GM12878 (cell line): ENCODE results near the gene TSPEAR. TPM values are rescaled to one million over a fixed set of nuclear protein-coding genes. Genes with fewer than 3 reads are reported as not detected.

Source experiments
- ATAC-seq: fragments of 200-7000 bp; cut with Tn5 transposase; 3 replicates; pipeline ENCODE4 v1.9.1; 2020; ENCODE audit warnings: mild to moderate bottlenecking, moderate library complexity
- BruUV-seq: library from RNA; stranded (reverse); fragments of 400-500 nt; replicated peaks from 2 replicates; lab custom pipeline; 2021; lab: Mats Ljungman, UMichigan
- CTCF ChIA-PET: fragments of 300-600 bp; sonication (Branson Sonifier 250); formaldehyde crosslinking; extraction: SDS; loops from one replicate; lab custom pipeline; 2021; ENCODE audit warnings: inconsistent platforms; lab: Yijun Ruan, JAX
- POLR2A ChIA-PET: fragments of 350-600 bp; formaldehyde crosslinking; extraction: SDS; loops from one replicate; lab custom pipeline; 2021; ENCODE audit warnings: inconsistent platforms; lab: Charles Lee
- RAD21 ChIA-PET: fragments of 300-600 bp; sonication (Branson Sonifier 250); formaldehyde crosslinking; loops from one replicate; lab custom pipeline; 2023; ENCODE audit warnings: antibody characterized with exemption; ENCODE audit not compliant: unreplicated experiment; lab: Charles Lee
- SMC1A ChIA-PET: fragments of 300-600 bp; sonication (Branson Sonifier 250); formaldehyde crosslinking; loops from one replicate; lab custom pipeline; 2023; ENCODE audit not compliant: unreplicated experiment, uncharacterized antibody; lab: Charles Lee
- DNase-seq: peaks from one replicate; pipeline ENCODE4 v3.0.0-alpha.2; 2011; ENCODE audit warnings: low read depth, low spot score
- FAIRE-seq: peaks from 3 replicates; lab custom pipeline; 2011; peaks lifted over from hg19 to GRCh38; lab: Jason Lieb, UNC
- H2AFZ ChIP-seq: 2 replicates; pipeline ENCODE4 v1.6.0; 2011; ENCODE audit warnings: low read depth, low read length, control low read depth; ENCODE audit not compliant: control insufficient read depth
- H3K27ac ChIP-seq: 2 replicates; pipeline ENCODE4 v1.5.1; 2011; ENCODE audit warnings: control low read depth; ENCODE audit not compliant: control insufficient read depth, insufficient read depth
- H3K27me3 ChIP-seq, 2 experiments: replicated peaks in 1 of 2; 2 replicates each; pipeline versions ENCODE4 v1.6.0 to v1.6.1; 2011; ENCODE audit warnings: low read length in 1 of 2; ENCODE audit not compliant: control insufficient read depth in 2 of 2, insufficient read depth in 2 of 2
- H3K36me3 ChIP-seq, 2 experiments: 2 replicates each; pipeline ENCODE4 v1.5.1; 2011; ENCODE audit warnings: low read length in 1 of 2; ENCODE audit not compliant: control insufficient read depth in 2 of 2, insufficient read depth in 2 of 2
- H3K4me1 ChIP-seq: 2 replicates; pipeline ENCODE4 v1.6.1; 2011; ENCODE audit warnings: mild to moderate bottlenecking, low read length, moderate library complexity, mixed read lengths; ENCODE audit not compliant: control insufficient read depth, insufficient read depth
- H3K4me2 ChIP-seq: 2 replicates; pipeline ENCODE4 v1.6.0; 2011; ENCODE audit warnings: control low read depth; ENCODE audit not compliant: control insufficient read depth, insufficient read depth
- H3K4me3 ChIP-seq: fragments of 200-600 bp; sonication (generic); 2 replicates; pipeline ENCODE4 v1.5.1; 2016
- H3K79me2 ChIP-seq: 2 replicates; pipeline ENCODE4 v1.6.0; 2011; ENCODE audit warnings: low read length; ENCODE audit not compliant: control insufficient read depth, insufficient read depth
- H3K9ac ChIP-seq: 2 replicates; pipeline ENCODE4 v1.8.0; 2011; ENCODE audit warnings: low read length, control low read depth, mixed read lengths; ENCODE audit not compliant: control insufficient read depth, insufficient read depth
- H3K9me3 ChIP-seq: replicated peaks from 3 replicates; pipeline ENCODE4 v1.5.1; 2011; ENCODE audit warnings: mild to moderate bottlenecking, low read length; ENCODE audit not compliant: control insufficient read depth, insufficient read depth
- H4K20me1 ChIP-seq: 2 replicates; pipeline ENCODE4 v1.6.0; 2011; ENCODE audit not compliant: control insufficient read depth, insufficient read depth
- ASH2L ChIP-seq: fragments of 300-600, 200-600 bp; sonication (generic); IDR thresholded peaks from 2 replicates; pipeline ENCODE4 v1.6.1; 2017; ENCODE audit warnings: low read depth, mild to moderate bottlenecking, borderline replicate concordance
- HDAC6 ChIP-seq: fragments of 200-600 bp; sonication (generic); IDR thresholded peaks from one replicate; pipeline ENCODE4 v1.8.0; 2017; ENCODE audit warnings: antibody characterized with exemption; ENCODE audit not compliant: unreplicated experiment
- NFYB ChIP-seq: IDR thresholded peaks from 2 replicates; pipeline ENCODE4 v1.6.1; 2011; ENCODE audit warnings: low read depth, mild to moderate bottlenecking, low read length, improper control_type of control experiment, moderate library complexity; ENCODE audit not compliant: insufficient read depth
- RAD21 ChIP-seq: IDR thresholded peaks from 2 replicates; pipeline ENCODE4 v1.6.1; 2011; ENCODE audit warnings: mild to moderate bottlenecking, low read depth, low read length, moderate library complexity; ENCODE audit not compliant: insufficient read depth
- SRF ChIP-seq, 2 experiments: IDR thresholded peaks; 2 replicates each; pipeline ENCODE4 v1.6.1; 2011; ENCODE audit warnings: low read depth in 2 of 2, low read length in 2 of 2, mild to moderate bottlenecking in 1 of 2, moderate library complexity in 1 of 2
- TBL1XR1 ChIP-seq: IDR thresholded peaks from 2 replicates; pipeline ENCODE4 v1.6.1; 2012; ENCODE audit warnings: low read depth, low read length, improper control_type of control experiment
- TCF3 ChIP-seq: IDR thresholded peaks from 2 replicates; pipeline ENCODE4 v1.6.1; 2012; ENCODE audit warnings: low read depth, mild to moderate bottlenecking, low read length, borderline replicate concordance; ENCODE audit not compliant: insufficient read depth
- YBX1 ChIP-seq: fragments of 450-650 bp; IDR thresholded peaks from 2 replicates; pipeline ENCODE4 v1.6.1; 2016; ENCODE audit warnings: antibody characterized with exemption
- ZNF217 ChIP-seq: fragments of 450-650 bp; IDR thresholded peaks from 2 replicates; pipeline ENCODE4 v1.6.1; 2017; ENCODE audit warnings: antibody characterized with exemption, mild to moderate bottlenecking
- ZSCAN29 ChIP-seq: fragments of 450-650 bp; IDR thresholded peaks from 2 replicates; pipeline ENCODE4 v1.6.1; 2017; ENCODE audit warnings: mild to moderate bottlenecking, moderate library complexity
- ZZZ3 ChIP-seq: IDR thresholded peaks from 2 replicates; pipeline ENCODE4 v1.6.1; 2011; ENCODE audit warnings: low read depth; ENCODE audit not compliant: control insufficient read depth, insufficient read length
- WGBS: methylation state at CpG from one replicate; pipeline ENCODE4 v1.1.6; 2016; ENCODE audit warnings: low lambda C conversion rate; ENCODE audit not compliant: insufficient replicate concordance, insufficient coverage; ENCODE audit errors: missing lambda C conversion rate; 5-methylcytosine and 5-hydroxymethylcytosine counted together
- in situ Hi-C: fragments of 300-500 bp; cut with MboI; formaldehyde crosslinking; loops from 9 replicates; pipeline ENCODE4 v1.14.3; 2018; ENCODE audit warnings: mixed read lengths
- intact Hi-C: fragments of 100-400 bp; cut with micrococcal nuclease; formaldehyde crosslinking; loops from one replicate; pipeline ENCODE4 v1.14.2; 2022; ENCODE audit not compliant: unreplicated experiment
- polyA plus RNA-seq, 11 experiments: library from polyadenylated mRNA; depleted of rRNA in 4 of 11; unstranded in 6 of 11; stranded (reverse) in 5 of 11; fragments of >200 nt; fragmentation: Nextera tagmentation in 4 of 11; fragmentation: Illumina TruSeq in 1 of 11; extraction: Ambion mirVana in 4 of 11; extraction: Trizol in 1 of 11; gene quantifications; 1 replicate in 1 of 11; 2 replicates in 10 of 11; pipeline versions ENCODE4 v1.2.1 to v1.2.3, GENCODE V29; 2011 to 2016; ENCODE audit warnings: inconsistent platforms in 2 of 11, missing spikeins in 2 of 11, low read depth in 1 of 11
- total RNA-seq, 4 experiments: library from RNA; depleted of rRNA in 3 of 4; stranded (reverse); fragments of >200 nt in 3 of 4; fragmentation: Illumina TruSeq in 1 of 4; extraction: Trizol in 1 of 4; gene quantifications; 2 replicates each; pipeline versions ENCODE4 v1.2.1 to v1.2.3, GENCODE V29; 2013 to 2021
- TF ChIP-seq, protein P1 (sequence below): IDR thresholded peaks from 2 replicates; pipeline ENCODE4 v1.6.1; 2011; ENCODE audit warnings: low read depth, mild to moderate bottlenecking, low read length, moderate library complexity, borderline replicate concordance; ENCODE audit errors: extremely low read depth

Gene TSPEAR
- total and polyA plus RNA-seq, 10 of the 15 experiments (the other 5 are each of a cell fraction or from before 2014, with no cell fraction given) = not detected

DNA sequence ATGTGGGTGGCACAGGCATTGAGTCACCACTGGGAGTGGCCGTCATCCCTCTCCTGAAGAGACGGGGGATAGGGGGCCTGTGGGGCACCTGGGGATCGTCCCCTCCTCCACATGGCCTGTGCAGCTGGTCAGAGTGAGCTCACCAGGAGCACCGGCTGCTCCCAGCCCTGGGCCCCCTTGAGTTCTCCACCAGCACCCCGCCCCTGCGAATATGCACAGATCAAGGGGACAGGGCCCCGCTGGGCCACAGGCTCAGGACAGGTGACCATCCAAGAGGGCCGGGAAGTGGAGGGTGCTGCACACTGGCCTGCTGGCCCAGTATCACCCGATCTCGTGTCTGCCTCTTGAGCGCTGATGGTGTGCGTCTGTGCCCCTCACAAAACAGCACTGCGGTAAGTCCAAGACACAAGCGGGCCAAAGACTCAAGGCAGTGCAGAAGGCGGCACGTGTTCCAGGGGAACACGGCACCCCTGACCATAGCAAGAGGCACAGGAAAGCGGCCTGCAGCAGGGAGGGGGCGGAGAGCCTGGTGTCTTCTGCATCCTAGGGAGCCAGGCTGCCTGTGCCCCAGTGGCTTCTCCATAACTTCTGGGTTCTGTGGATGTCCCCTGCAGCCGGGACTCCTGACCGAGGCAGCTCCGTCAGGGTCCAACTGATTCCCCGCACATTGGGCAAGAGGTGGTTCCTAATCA lies 18.1 kb upstream of the TSPEAR start:
- H4K20me1 ChIP-seq = no peaks in the 10 kb centered on the region
- ChIA-PET POLR2A (no interaction called here), SMC1A (no interaction called here), CTCF (no interaction called here), RAD21 (no interaction called here)
- H2AFZ ChIP-seq = no peak overlapping the region
- H3K79me2 ChIP-seq = no peaks in the 10 kb centered on the region
- H3K27ac ChIP-seq = no peak overlapping the region
- intact Hi-C loops (no loop called here), in situ Hi-C loops (no loop called here)
- DNase-seq = no peak
- H3K27me3 ChIP-seq = no peaks in the 10 kb centered on the region; a peak in 1 of 4 replicates
- no peaks in the 10 kb centered on the region for H3K4me1 ChIP-seq
- no peak overlapping the region for H3K4me3 ChIP-seq
- BruUV-seq = no TSS peak
- no peak for ATAC-seq
- FAIRE-seq = no peak
- H3K9me3 ChIP-seq = no peaks in the 10 kb centered on the region
- H3K36me3 ChIP-seq = no peaks in the 10 kb centered on the region
- TF ChIP-seq, protein P1, sequence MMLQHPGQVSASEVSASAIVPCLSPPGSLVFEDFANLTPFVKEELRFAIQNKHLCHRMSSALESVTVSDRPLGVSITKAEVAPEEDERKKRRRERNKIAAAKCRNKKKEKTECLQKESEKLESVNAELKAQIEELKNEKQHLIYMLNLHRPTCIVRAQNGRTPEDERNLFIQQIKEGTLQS = no peak
- TF ChIP-seq YBX1 (no peak), SRF (IDR thresholded peaks at IDR 0.05; ENCODE audit: low read depth in 2 of 2, low read length in 2 of 2) (no peak), ASH2L (no peak), RAD21 (no peak), TCF3 (no peak), ZNF217 (no peak), TBL1XR1 (no peak), HDAC6 (no peak), NFYB (no peak), ZSCAN29 (no peak), ZZZ3 (no peak)
- 58% methylated on average over 21 of the region's 23 CpGs for WGBS
- H3K4me2 ChIP-seq = no peak overlapping the region
- no peak overlapping the region for H3K9ac ChIP-seq
